ENCODE results near the gene TMSB10.

TMSB10 gene

DNA sequence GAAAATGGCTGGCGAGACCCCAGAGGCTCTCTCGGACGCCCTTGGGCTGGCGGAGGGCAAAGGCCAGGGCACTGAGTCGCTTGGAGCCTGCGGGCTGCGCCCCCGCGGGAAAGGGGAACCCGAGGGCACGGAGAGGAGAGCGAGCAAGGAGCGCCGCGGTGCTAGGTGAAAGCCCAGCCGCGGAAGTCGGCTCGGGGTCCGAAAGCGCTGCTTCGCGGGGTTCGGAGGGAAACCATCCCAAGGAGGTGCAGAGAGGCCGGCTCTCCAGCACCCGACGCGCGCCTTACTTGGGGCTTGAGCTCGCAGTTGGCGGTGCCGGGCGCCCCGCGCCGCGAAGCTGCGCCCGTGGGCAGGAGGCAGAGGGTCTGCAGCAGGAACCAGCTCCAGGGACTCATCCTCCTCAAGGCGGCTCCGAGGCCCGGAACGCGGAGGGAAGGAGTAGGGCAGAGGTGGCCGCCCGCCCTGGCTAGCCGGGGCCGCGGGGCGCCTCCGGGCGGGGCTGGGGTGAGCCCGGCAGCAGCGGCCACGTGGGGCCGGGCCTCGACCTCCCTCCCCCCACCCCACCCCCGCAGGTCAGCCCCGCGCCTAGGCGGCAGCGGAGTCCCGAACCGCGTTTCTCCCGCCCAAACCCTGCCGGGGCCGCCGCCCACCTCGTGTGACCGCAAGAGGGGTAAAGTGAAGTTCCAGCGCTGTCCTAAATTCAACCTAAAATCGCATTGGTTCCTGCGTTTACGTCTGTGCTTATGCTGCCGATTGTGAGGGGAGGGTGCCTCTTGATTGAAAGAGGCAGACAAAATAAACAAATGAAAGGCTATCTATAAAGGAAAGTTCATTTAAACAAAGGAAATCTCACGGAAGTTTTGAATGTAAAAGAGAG is 24.6 kb upstream of the TMSB10 start, which contains the start of gene TRABD2A:
Gene TRABD2A, minus strand, starts transcription at position 440 of the 877 bp plus-strand sequence. Its CDS starts 45 bp downstream, at position 395.
- no peak for DNase-seq (ENCODE audit: low read depth)

DNA sequence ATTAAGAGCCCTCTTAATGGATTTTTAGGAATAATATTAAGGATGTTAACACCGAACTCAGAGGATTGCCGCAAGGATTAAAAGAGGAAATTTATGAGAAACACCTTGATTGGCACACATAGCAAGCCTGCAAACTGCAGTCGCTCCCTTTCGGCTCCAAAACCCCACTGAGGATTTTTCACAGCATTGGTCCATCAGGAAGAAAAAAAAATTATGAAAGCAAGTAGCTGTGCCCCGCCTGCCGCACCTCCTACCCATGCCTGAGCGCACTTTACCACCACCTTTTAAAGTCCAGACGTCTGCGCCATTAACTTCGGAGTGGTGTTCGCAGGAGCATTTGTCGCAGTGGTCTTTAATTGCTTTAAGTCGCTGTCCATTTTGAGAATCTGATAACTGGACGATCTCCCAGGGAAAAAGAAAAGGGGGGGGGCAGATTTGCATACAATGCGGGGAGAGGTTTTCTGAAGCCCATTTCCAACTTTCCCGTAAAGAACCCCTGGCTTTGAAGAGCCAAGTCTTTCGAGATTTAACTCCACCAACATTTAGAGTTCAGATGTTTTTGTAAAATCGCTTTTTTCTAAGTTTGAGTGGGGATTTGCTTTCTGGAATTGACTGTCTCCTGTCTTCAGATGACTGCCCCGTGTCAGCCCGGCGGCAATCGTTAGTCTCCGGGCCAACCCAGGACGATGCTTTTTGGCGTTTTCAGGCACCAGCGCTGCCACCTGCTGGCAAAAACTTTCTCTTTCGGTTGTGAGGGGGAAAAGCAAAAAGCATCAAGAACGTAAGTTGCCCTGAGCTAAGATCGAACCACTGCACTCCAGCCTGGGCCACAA is 23.7 kb upstream of the TMSB10 start:
- DNase-seq (ENCODE audit: low read depth) = peak; percentile 91

DNA sequence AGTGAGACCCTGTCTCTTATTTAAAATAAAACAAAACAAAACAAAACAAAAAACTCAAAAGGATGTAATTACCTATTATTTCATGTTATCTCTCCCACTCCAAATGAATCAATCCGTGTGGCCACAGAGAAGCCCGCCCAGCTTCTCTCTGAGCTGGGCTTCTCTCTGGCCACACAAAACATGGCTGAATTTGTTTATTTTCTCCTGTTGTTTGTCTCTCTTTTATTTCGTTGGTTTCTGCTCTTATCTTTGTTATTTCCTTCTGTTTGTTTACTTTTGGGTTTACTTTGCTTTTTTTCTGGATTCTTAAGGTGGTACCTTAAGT is 23.1 kb upstream of the TMSB10 start:
- DNase-seq (ENCODE audit: low read depth) = no peak

DNA sequence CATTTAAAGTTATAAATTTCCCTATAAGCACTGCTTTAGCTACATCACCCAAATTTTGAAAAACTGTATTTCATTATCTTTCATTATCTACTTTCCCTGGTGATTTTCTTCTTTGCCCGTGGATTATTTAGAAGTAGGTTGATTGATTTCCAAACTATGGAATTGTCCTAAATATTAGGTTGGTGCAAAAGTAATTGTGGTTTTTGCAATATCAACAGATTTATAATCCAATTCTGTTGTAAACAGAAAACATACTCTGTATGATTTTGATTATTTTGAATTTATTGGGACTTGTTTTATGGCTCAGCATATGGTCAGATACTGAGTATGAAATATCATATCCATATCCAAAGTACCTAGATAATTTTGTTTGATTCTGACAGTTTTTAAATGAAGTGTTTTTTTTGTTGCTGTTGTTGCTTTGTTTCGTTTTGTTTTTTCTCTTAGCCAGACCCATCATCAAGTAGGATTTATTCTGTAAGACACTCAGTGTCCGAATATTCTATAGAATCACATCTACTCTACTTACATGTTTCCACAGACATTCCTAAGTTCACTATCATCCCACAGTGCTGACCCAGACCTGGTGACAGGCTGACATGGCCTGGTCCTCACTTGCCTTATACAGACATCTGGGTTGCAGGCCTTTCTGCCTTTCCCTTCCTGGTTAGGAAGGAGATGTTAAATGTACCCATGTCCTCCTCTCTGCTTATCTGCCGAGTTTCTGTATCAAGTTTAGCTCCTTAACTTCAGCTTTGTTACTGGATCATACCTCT is 22.5 kb upstream of the TMSB10 start:
- peak; percentile 36 for DNase-seq (ENCODE audit: low read depth)

DNA sequence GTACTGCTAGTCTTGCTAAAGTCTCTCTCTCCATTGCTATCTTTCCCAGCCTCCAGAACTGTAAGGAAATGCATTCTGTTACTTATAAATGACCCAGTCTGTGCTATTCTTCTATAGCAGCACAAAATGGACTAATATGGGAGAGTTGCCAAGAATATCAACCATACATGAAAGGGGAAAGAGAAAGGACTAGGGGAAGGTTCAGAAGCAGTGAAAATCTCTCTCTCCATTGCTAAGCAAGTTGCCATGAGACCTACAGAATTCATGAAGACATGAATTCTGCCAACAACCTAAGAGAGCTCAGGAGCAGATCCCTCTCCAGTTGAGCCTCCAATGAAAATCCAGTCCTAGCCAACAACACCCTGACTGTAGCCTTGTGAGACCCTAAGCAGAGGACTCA is 21.0 kb upstream of the TMSB10 start:
- DNase-seq (ENCODE audit: low read depth) = no peak

DNA sequence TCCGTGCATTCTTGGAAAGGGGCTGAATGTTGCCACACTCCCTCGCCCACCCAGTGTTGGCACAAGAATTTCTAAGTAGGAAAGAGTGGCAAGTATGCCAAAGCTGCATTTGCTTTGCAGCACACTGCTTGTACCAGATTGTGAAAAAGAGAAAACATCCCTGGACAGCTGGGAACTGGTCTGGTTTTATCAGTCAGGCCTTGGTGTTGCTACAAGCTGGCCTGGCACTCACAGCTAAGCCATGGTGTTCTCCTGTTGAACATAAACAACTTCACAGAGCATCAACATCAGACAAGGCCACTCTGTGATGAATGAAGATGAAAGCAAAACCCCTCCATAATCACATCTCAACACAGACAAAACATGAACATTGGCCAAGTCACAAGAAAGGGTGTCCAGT is 20.3 kb upstream of the TMSB10 start:
- DNase-seq (ENCODE audit: low read depth) = no peak

DNA sequence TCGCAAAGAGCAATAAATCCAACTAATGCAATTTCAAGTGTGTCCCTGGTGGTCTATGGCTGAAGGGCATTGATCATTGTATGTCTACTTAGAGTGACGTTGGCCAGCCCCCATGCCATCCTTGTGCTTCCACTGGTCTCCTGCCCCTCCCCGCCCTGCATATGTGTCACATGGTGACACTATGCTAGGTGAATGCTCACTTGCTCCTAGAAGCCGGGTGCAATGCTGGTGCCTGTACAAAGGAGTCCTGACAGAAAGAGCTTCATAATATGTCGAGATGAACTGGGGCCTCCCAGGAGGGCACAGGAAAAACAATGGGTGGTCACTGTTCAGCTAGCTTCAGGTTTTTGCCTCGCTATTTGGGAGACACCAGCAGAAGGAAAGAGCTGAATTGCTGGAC is 18.7 kb upstream of the TMSB10 start:
- DNase-seq (ENCODE audit: low read depth) = no peak

DNA sequence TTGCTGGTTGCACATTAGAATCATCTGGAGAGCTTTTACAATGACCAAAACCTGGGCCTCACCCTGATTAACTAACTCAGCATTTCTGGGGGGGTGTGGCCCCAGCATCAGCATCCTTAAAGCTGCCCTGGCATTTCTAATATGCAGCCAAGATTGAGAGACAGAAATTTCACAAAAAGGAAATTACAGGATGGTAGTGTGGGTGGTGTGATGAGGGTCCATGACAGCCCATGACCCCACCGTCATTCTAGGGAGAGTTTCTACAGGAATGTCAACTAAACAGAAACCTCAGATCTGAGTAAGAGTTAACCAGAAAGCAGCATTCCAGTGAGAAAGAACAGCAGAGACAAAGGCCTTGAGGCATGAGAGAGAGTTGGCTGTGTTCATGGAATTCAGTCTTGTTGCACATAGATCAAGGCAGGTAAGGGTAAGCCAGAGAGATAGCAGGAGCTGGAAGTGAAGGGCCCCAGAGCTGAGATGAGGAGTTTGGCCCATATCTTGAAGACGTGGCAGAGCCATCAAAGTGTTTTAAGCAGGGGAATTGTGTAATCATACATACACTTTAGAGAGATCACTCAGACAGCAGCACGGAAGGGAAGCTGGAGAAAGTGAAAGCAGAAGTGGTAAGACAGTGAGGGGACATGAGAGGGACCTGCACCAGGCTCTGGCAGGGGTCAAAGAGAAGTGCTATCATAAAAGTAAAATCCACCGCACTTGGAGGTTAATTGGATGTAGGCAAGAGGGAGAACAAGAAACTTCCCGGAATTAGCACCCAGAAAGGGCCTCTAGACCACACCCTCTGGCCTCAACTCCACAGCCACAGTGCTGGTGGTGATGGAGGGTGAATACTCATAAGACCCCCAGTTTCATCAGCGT is 16.8 kb upstream of the TMSB10 start:
- DNase-seq (ENCODE audit: low read depth) = peak; percentile 23

DNA sequence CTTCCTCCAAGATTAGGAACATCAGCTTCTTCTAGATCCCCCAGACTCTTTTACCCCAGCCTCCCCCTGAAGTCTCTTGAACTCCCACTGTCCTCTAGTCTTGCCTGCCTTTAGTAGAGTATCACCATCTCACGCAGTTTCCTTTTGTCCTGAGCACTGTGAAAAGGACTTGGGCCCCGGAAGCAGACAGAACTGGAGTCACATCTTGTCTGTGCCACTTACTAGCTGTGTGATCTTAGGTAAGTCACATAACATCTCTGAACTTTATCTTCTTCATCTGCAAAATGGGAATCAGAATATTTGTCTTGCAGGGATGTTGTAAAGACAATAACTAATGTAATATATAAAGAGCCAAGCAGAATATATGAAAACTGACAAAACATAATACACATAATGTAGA is 16.1 kb upstream of the TMSB10 start:
- no peak for DNase-seq (ENCODE audit: low read depth)

DNA sequence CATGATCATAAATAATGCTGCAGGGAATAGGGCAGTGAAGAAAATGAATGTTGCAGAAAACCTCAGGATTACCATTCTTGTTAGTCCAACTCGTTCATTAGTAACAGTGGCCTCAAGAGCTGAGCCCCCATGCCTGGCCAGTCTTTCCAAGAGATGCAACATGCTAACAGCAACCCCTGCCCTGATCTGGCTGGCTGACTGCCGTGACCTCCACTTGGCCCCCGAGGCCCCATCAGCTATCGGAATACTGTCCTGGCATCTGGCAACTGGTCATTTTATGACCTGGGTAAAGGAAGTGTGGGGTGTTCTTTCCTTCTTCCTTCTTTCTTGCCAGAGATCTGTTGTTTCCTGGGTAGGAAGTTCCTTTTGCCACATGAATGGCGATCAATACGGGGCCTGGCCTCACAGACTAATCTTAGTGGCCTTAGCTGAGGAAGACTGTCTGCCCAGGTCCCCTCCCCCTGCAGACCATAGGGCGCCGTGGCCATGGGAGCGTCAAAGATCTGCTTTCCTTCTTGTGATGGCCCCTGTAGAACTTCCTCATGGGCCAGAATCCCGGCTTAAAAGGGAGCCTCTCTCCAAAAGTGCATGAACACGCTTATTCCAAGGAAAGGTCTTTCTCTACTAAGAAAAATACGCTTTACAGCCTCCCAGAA is 14.0 kb upstream of the TMSB10 start:
- no peak for DNase-seq (ENCODE audit: low read depth)

DNA sequence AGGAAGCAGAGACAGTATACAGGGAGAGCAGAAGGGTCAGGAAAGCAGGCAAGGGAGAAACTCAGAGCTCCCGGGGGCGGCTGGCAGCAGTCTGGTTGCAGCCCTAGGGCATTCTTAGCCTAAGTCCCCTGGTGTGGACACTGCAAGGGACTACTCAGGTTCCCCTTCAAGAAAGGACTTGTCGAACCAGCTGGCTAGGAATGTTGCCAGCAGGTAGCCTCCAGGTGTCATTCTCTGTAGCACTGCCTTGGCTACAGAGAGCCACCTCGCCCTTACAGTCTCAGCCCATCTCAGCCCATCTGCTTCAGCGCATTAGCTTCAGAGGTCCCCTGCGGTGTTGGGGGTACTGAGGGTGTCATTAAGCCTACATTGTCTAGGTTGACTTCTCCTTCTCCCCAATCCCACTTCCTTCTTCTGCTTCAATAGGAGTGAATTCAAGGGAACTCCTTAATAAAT is 11.3 kb upstream of the TMSB10 start:
- no peak for DNase-seq (ENCODE audit: low read depth)

DNA sequence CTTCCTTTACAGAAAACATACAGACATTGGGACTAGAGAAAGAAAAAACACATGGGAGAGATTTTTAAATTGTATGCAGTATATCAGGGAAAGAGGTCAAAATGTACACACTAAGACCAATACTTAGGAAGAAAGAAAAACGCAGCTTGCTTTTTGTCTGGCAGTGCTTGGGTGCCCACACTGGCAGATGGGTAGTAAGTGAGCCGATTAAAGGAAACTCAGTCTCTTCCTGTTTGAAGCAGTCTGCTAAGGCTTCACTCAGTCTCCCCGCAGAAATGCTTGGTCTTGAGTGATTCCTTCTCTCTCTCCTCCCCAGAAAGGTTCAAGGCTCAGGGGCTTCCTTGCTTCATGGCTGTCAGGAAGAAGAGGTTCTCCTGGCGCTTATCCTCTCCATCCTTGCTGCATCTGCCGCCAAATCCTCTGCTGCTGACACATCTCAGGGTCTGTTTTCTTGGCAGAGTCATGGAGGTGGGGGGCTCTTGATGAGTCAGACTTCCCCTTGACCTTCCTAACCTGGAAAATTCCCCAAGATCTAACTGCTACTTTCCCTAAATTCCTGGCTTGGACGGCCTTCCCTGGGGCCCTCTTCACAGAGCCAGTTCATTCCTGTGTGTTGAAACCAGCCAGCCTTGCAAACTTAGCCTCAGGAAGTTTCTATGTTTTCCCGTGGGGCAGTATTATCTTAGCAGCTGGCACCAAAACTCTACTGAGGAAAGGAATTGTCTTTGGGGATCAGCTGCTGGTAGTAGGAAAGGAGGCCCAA is 10.5 kb upstream of the TMSB10 start:
- peak; percentile 73 for DNase-seq (ENCODE audit: low read depth)

DNA sequence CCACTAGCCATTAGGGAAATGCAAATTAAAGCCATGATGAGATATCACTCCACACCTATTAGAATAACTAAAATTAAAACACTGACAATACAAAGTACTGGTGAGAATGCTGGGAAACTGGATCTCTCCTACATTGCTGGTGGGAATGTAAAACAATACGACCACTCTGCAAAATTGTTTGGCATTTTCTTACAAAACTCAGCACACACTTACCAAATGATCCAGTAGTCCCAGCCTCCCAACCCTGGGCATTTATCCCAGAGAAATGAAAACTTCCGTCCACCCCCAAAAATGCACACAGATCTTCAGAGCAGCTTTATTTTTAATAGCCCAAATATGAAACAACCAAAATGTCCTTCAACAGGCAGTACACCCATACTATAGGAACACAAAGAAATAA is 8.9 kb upstream of the TMSB10 start:
- no peak for DNase-seq (ENCODE audit: low read depth)

DNA sequence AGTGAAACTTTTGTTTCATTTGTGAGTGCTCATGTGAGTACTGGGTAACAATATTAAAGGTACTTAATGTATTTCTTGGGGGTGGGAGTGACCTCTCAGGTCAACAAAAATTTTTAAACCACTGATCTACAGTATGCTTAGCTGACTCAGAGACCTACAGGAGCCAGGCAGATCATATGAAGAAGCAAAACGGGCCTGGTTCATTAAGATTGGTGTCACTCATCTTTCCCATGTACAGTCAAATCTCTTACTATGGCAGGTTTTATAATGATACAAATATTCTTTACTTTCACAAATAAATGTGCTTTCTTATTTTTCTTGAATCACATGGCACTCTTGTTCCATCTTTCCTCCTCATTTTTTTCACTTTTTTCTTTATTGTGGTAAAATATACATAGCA is 7.7 kb upstream of the TMSB10 start:
- DNase-seq (ENCODE audit: low read depth) = no peak

DNA sequence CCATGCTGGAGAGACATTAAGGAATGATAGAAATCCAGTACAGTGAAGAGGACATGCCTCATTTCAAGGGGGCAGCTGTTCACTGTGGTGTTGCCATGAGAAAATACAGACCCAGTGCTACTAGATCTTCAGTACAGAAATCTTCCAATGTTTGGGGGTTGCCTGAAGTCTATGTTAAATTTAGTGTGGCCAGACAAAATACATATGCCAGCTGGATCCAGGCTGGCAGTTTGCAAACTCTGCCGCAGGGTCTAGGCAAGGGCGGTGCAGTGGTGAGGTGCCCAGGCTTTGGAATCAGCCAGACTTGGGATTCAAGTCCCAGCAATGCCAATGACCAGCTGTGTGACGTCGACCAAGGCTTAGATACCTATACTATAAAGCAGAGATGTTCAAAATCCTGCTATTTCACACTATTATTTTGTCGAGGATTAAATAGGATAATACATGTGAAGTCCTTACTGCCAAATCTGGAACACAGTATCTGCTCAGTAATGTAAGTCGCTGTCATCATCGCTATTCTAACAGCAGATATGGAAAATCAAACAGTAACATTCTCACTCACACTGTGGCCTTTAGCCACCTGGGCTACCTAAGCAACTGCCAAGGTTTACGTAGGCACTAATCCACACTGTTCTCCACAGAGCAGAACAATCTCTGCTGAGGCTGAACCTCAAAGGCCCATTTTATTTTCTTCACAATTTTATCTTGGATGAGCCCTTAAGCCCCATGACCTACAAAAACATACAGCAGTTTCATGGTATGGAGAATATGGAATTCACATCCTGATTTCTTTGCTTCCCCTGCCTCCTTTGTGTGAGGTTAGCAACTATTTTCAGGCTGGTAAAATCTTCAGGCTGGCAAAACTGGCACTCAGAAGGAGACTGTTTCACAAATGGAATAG is 5.9 kb upstream of the TMSB10 start:
- DNase-seq (ENCODE audit: low read depth) = no peak

DNA sequence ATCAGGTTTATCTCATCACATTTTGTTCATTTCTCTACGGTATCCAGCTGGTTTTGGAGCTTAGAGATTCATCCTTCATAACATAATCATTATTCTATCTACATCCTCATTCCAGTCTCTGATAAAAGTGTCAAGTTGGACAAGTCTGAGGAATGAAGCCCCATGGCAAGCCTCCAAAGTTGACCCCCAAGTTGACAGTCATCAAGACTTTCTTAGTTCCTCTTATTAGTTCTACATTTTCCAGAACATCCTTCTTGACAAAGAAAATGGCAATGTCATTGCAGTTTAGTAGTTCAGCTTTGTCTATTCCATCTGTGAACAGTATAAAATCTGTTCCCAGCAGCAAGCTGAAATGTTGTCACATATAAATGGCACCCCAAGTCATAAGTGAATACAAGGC is 4.5 kb upstream of the TMSB10 start:
- no peak for DNase-seq (ENCODE audit: low read depth)

DNA sequence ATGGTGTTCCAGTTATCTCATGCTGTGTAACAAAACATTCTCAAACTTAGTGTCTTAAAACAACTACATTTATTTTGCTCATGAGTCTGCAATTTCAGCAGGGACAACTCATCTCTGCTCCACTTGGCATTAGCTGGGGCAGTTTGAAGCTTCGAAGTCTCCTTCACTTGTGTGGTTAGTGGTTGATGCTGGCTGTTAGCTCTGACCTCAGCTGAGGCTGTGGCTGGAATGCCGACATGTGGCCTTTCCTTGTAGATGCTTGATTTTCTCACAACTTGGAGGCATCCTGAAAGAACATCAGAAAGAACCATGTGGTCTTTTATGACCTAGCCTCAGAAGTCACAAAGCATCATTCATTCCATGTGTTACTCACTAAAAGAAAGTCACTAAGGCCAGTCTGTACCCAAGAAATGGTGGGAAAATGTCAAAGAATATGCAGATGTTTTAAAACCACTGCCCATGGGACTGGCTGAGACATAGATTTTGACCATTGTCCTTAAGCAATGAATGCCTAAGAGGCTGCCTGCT is 3.8 kb upstream of the TMSB10 start:
- DNase-seq (ENCODE audit: low read depth) = peak; percentile 39

DNA sequence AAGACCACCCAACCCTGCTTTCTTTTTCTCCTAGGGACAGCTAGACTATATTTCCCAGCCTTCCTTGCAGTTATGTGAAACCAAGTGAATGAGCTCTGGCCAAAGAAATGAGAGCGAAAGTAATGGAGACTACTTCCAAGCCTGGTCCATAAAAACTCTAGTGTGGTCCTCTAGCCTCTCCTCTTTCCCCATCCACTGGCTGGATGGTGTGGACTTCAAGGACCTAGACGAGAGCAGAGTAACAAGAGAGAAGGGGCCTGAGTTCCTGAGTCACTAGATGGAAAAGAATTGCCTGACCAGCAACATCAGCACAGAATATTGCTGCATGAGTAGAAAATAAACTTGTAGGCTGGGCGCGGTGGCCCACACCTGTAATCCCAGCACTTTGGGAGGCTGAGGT is 2.9 kb upstream of the TMSB10 start:
- no peak for DNase-seq (ENCODE audit: low read depth)

DNA sequence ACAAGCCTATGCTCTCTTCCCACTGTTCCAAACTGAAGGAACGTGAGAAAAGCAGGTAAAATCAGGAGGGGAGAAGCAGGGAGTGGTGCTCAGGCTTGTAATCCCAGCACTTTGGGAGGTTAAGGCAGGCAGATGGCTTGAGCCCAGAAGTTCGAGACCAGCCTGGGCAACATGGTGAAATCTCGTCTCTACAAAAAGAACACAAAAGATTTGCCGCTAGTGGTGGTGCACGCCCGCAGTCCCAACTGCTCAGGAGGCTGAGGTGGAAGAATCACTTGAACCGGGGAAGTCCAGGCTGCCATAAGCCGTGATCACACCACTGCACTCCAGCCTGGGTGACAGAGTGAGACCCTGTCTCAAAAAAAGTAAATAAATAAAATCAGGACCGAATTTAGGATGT is 1.3 kb upstream of the TMSB10 start:
- no peak for DNase-seq (ENCODE audit: low read depth)

All from HS-27A (cell line).